NCI-H1694 treated with DMSO at 0.1 percent for 48 hours (cell line): ENCODE results near the gene BRICD5.

Experiments
- DNase-seq: peaks from one replicate; lab custom pipeline; 2025; lab: John Stamatoyannopoulos, UW

The BRICD5 gene

DNA sequence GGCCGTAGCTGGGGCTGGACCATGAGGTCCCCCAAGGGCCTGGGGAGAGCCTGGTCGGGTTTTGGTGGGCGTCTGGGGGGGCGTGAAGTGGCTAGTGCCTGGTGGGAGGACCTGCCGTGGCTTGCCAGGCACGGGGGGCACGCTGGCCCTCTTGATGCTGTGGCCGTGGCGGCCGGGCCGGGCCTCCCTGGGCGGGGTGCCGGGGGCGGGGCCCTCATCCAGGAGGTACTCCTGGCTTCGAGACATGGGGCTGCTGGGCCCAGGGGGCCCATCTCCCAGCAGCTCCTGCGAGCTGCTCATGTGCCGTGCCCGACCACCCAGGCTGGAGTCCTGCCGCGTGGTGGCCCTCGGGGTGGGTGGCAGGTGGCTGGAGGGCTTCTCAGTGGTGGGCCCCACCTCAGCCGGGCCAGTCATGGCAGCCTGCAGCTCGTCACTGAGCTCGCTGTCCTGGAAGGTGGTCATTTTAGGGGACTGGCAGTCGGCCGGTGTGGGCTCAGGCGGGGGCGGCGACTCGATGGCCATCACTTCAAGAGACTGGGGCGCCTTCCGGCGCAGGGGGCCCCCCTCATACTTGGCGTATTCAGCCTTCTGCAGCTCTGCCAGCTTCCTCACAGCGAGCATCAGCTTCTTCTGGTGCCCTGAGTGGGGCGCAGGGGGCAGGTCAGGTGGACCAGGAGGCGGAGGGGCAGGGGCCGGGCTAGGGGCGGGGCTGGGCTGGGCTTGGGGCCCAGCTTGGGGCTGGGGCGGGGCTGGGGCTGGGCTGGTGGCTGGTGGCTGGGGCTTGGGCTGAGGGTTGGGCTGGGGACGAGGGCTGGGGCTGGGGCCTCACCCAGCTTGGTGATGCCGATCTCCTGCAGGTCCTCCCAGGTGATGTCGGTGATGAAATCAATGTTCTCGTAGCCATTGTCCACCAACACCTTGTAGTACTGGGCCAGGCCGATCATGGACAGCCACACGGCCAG lies 29.4 kb downstream of the BRICD5 start:
- DNase-seq, result no peak

GRCh38 chr16:2180461-2180860 lies 30.2 kb downstream of the BRICD5 start:
- DNase-seq, result no peak

- DNase-seq, result no peak
Observed at GRCh38 chr16:2179576-2179975, 31.1 kb downstream of the BRICD5 start.

DNA sequence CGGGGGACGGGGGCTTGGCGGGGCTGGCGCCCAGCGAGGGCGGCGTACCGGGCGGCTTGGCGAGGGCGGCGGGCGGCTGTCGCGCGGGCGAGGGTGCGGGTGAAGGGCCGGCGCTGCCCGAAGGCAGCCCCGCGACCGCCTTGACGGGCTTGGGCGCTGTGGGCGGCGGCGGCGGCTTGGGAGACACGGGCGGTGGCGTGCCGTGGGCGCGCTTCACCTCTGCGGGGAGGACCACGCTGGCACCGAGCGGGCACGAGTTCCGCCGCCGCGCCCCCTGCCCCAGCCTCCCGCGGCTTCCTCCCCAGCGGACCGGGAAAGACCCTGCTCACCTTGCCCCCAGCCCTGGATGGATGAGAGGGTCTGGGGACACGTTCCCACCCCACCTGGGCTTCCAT lies 31.6 kb downstream of the BRICD5 start:
- DNase-seq, result no peak

DNA sequence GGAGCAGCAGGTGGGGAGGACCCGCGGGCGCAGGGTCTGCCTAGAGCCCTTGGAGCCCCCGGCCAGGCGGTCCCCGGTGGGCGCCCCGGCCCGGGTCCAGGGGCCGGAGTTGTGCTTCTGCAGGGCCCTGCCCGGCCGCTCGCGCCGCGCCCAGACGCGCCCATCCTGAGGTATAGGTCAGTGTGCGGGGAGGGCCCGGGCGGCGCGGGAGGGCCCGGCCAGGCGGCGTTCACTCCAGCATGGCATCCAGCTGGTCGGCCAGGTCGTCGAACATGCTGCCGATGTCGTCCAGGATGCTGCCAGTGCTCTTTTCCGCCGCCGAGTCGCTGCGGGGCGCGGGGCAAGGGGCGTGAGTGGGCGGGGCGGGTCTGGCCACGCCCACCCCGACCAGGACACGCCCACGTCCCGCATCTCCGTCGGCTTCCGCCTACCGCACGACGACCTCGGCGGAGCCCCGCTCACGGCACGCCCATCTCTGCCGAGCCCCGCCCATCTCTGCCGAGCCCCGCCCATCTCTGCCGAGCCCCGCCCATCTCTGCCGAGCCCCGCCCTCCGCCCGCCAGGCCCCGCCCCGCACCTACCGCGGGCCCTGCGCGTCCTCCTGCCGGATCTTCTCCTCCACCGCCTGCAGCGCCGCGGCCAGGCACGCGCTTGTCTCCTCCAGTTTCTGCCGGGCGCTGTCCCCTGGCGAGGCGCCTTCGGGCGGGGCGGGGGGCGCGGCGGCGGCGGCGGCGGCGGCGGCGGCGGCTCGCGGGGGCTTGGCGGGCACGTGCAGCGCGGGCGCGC lies 32.1 kb downstream of the BRICD5 start:
- no peak for DNase-seq

GRCh38 chr16:2177561-2177960 lies 33.1 kb downstream of the BRICD5 start:
- no peak for DNase-seq

- no peak for DNase-seq
Observed at GRCh38 chr16:2177101-2177500, 33.6 kb downstream of the BRICD5 start.

GRCh38 chr16:2176047-2176446 lies 34.6 kb downstream of the BRICD5 start:
- no peak for DNase-seq

- no peak for DNase-seq
Observed at GRCh38 chr16:2175454-2175853, 35.2 kb downstream of the BRICD5 start.

GRCh38 chr16:2174396-2175131 lies 36.1 kb downstream of the BRICD5 start:
- DNase-seq, result no peak

GRCh38 chr16:2173916-2174315 lies 36.7 kb downstream of the BRICD5 start:
- no peak for DNase-seq

GRCh38 chr16:2173366-2173765 lies 37.3 kb downstream of the BRICD5 start:
- no peak for DNase-seq

GRCh38 chr16:2172688-2173335 lies 37.9 kb downstream of the BRICD5 start:
- DNase-seq, result no peak

DNA sequence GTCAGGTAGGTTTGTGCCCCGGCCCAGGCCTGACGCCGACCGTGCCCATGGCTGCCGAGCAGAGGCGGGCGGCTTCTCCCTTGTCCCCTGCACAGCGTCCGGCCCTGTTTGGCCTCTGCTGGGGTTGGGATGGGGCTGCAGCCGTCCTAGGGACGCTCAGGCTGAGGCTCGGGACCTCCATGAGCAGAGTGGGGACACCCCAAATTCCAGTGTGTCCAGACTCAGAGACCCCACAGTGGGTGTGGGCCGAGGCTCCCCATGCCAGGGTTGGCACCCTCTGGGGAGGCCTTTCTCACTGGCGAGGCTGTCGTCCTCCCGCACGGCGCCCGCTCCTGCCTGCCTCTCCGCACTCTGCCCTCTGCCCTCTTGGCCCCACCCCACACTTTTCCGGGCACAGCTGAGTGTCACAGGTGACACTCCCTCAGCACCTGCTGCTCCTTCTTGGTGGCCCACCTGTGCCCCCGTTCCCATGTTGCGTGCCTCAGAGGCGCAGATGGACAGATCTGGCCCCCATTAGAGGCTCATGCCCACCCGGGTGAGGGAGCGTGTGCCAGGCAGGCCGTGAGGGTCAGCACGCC lies 39.0 kb downstream of the BRICD5 start:
- no peak for DNase-seq

DNA sequence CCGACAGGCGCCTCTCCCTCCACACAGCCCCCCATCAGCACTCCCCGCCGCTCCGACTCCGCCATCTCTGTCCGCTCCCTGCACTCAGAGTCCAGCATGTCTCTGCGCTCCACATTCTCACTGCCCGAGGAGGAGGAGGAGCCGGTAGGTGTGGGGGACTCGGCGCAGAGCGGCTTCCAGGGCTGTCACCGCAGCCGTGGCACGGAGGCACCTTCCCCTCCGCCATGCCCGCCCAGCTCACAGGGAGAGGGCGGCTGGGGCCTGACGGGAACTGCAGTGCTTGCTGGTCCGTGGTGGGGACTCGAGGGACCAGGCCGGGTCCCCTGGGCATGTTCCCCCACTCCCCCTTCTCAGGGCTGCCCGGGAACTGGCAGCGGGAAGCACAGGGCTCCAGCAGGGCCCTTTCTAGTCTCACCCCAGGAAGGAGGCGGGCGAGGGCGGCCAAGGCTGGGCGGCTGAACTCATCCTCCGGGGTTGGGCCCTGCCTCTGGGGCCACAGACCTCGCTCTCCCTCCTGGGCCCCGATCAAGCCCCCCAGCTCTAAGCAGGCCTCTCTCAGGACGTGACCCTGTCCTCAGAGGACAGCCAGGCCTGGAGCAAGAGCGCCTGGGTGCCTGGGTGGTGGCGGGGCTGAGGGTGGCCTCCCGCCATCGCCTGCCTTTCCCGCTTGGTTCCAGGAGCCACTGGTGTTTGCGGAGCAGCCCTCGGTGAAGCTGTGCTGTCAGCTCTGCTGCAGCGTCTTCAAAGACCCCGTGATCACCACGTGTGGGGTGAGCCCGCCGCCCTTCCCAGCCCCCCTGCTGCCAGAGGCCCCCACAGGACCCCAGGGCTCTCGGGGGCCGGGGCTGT lies 39.9 kb downstream of the BRICD5 start:
- no peak for DNase-seq

- DNase-seq, result no peak
Observed at GRCh38 chr16:2170080-2170479, 40.6 kb downstream of the BRICD5 start.

DNA sequence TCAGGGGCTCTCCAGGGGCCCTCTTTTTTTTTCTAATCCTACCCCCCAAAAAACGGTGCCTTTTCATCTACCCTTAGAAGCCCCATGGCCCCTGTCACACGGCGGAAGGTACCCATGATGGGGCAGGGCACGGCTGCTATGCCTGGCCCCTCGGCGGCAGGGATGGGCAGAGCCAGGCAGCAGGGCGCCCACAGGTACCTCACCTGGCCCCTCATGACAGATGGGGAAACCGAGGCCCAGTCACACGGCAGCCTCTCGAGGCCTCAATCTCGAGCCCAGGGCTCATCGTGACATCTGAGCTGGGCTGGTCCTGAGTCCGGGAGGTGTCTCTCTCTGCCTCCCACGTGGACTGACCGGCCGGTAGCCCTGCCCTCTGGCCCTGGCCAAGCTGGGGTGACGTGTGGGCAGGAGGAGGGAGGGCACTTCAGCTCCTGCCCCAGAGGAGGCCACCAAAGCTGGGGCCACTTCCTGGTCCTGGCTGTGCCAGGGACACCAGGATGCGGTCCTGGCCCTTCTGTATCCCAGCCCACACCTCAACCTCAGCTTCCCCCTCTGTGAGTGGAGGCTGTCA lies 43.5 kb downstream of the BRICD5 start:
- DNase-seq, result no peak

DNA sequence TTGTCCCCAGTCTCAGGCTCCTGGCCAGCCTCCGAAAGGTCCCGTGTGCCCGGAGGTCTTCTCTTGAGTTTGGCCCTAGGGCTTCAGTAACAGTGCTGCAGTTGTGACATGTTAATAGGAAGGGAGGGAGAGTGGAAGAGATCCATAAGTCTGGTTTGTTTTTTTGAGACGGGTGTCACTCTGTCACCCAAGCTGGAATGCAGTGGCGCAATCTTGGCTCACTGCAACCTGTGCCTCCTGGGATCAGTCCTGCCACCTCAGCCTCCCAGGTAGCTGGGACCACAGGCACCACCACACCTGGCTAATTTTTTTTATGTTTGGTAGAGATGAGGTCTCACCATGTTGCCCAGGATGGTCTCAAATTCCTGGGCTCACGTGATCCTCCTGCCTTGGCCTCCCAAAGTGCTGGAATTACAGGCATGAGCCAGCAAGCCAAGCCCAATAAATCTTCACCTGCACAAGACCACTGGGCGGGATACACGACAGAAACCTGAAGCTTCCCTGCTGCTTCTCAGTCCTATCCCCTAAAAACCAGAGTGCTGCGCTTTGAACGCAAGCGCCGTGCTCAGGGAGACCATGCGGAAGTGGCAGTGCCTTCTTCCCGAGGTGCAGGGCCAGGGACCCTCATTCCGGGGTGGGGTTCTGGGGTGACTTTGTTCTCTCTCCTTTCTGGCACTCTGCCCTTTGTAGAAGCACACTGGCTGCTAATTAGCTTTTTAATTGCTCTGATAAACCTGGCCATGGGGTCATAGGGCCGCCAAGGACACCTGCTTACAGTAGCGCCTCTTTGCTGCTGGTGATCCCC lies 44.2 kb downstream of the BRICD5 start:
- no peak for DNase-seq

DNA sequence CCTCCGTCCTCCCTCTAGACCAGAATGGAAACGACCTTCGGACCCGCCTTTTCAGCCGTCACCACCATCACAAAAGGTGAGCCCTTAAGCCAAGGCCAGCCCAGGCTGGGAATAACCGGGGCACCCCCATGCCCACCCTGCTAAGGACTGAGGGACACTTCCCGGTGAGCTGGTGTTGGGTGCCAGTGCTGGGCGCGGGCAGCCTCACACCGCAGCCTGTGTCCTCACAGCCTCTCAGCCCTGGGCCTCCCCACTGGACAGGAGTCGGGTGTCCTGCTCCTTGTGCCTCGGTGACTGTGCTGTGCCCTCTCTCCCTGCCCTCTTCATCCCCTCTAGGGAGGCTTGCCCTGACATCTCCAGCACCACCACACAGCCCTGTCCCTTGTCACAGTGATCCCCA lies 44.8 kb downstream of the BRICD5 start:
- DNase-seq, result no peak
